Measurements from ENCODE around the gene KIAA1328.
"Not testable (repeated sequence)": the region's sequence is repeated elsewhere in the genome, so short reads cannot be mapped to it uniquely, and the experiment has no call there.

GRCh38 chr18:37166966-37167365, 338.0 kb downstream of the KIAA1328 start:
- not testable (repeated sequence) for TF ChIP-seq POLR2A, CTCF (IDR thresholded peaks at IDR 0.05)

Measured in Peyer's patch (tissue), 4 donors.